A549 (cell line): ENCODE data around the gene OTUD6A. TPM values are rescaled to one million over a fixed set of nuclear protein-coding genes. Genes with fewer than 3 reads are reported as not detected.
A peak's percentile ranks its signal among the peaks of the same experiment; 100 is the strongest.

Experiments used
- ATAC-seq, 2 experiments: fragments of 200-7000 bp in 1 of 2; fragments of >200 bp in 1 of 2; cut with Nextera tagmentation in 1 of 2; cut with Tn5 transposase in 1 of 2; 3 replicates each; pipeline versions ENCODE4 v1.8.0 to v1.9.1; 2018 to 2020; ENCODE audit warnings: mild to moderate bottlenecking in 1 of 2, moderate library complexity in 1 of 2
- CTCF ChIA-PET: fragments of 300-600 bp; sonication (Branson Sonifier 250); formaldehyde crosslinking; extraction: SDS; loops from one replicate; lab custom pipeline; 2021; ENCODE audit warnings: antibody characterized with exemption, inconsistent platforms; lab: Yijun Ruan, JAX
- POLR2A ChIA-PET: fragments of 350-600 bp; formaldehyde crosslinking; extraction: SDS; loops from one replicate; lab custom pipeline; 2021; ENCODE audit warnings: antibody characterized with exemption, inconsistent platforms; lab: Yijun Ruan, JAX
- DNase-seq, 2 experiments: peaks; one replicate each; pipeline versions ENCODE4 v3.0.0 to v3.0.0-alpha.2; 2011 to 2016; ENCODE audit warnings: low read depth in 1 of 2, low spot score in 1 of 2
- FAIRE-seq: peaks from 2 replicates; lab custom pipeline; 2011; peaks lifted over from hg19 to GRCh38; lab: Jason Lieb, UNC
- H3K27ac ChIP-seq, 2 experiments: fragments of >200 bp; sonication (Bioruptor Twin); formaldehyde crosslinking; 3 replicates each; pipeline ENCODE4 v1.5.1; 2016 to 2017
- H3K4me1 ChIP-seq: fragments of >200 bp; sonication (Bioruptor Twin); formaldehyde crosslinking; 3 replicates; pipeline ENCODE4 v1.6.1; 2016
- H3K4me2 ChIP-seq: fragments of >200 bp; sonication (Bioruptor Twin); formaldehyde crosslinking; 3 replicates; pipeline ENCODE4 v1.6.1; 2016
- H3K4me3 ChIP-seq: fragments of >200 bp; sonication (Bioruptor Twin); formaldehyde crosslinking; 3 replicates; pipeline ENCODE4 v1.5.1; 2016
- H3K9me3 ChIP-seq: fragments of >200 bp; sonication (Bioruptor Twin); formaldehyde crosslinking; 3 replicates; pipeline ENCODE4 v1.6.1; 2016
- BHLHE40 ChIP-seq: IDR thresholded peaks from 2 replicates; pipeline ENCODE4 v1.6.1; 2012; ENCODE audit warnings: low read depth, low read length, inconsistent platforms
- CBX8 ChIP-seq: fragments of 200-600 bp; sonication (generic); IDR thresholded peaks from 2 replicates; pipeline ENCODE4 v1.6.1; 2016
- FOSL2 ChIP-seq, 2 experiments: fragments of 450-650 bp in 1 of 2; fragments of >200 bp in 1 of 2; sonication (Bioruptor Twin) in 1 of 2; formaldehyde crosslinking; IDR thresholded peaks; 2 replicates each; pipeline versions ENCODE4 v1.5.0 to v1.6.1; 2016 to 2020; ENCODE audit warnings: mild to moderate bottlenecking in 1 of 2, moderate library complexity in 1 of 2
- GATA3 ChIP-seq: IDR thresholded peaks from 2 replicates; pipeline ENCODE4 v1.6.1; 2012; ENCODE audit warnings: borderline replicate concordance
- HDAC2 ChIP-seq: fragments of 200-600 bp; sonication (generic); IDR thresholded peaks from 2 replicates; pipeline ENCODE4 v1.6.1; 2016
- MAFK ChIP-seq: fragments of 450-650 bp; IDR thresholded peaks from 2 replicates; pipeline ENCODE4 v1.6.1; 2014; ENCODE audit not compliant: partially characterized antibody
- PHF8 ChIP-seq: fragments of 200-600 bp; sonication (generic); IDR thresholded peaks from 2 replicates; pipeline ENCODE4 v1.6.1; 2016; ENCODE audit warnings: low read depth, mild to moderate bottlenecking, antibody characterized with exemption, moderate library complexity, borderline replicate concordance
- POLR2AphosphoS2 ChIP-seq: conservative IDR thresholded peaks from 2 replicates; pipeline ENCODE4 v1.6.1; 2012; ENCODE audit warnings: low read length, improper control_type of control experiment, inconsistent platforms
- RARB ChIP-seq: fragments of 250-450 bp; sonication (Bioruptor Pico); IDR thresholded peaks from 2 replicates; pipeline ENCODE4 v1.8.0; 2021; ENCODE audit warnings: mild to moderate bottlenecking, moderate library complexity
- RFX5 ChIP-seq: fragments of 450-650 bp; IDR thresholded peaks from 2 replicates; pipeline ENCODE4 v1.7.1; 2014; ENCODE audit warnings: antibody characterized with exemption, mild to moderate bottlenecking, moderate library complexity
- RNF2 ChIP-seq: fragments of 200-600 bp; sonication (generic); IDR thresholded peaks from 2 replicates; pipeline ENCODE4 v1.6.1; 2016; ENCODE audit warnings: low read depth, mild to moderate bottlenecking, antibody characterized with exemption, moderate library complexity, borderline replicate concordance
- SMC3 ChIP-seq: fragments of >200 bp; sonication (Bioruptor Twin); formaldehyde crosslinking; IDR thresholded peaks from 3 replicates; pipeline ENCODE4 v1.6.1; 2018; ENCODE audit warnings: inconsistent platforms
- ZSCAN20 ChIP-seq: fragments of 250-450 bp; sonication (Bioruptor Pico); IDR thresholded peaks from 2 replicates; pipeline ENCODE4 v1.8.0; 2022; ENCODE audit warnings: mild to moderate bottlenecking, moderate library complexity
- WGBS: methylation state at CpG from one replicate; pipeline ENCODE4 v1.1.6; 2017; ENCODE audit errors: missing lambda C conversion rate; 5-methylcytosine and 5-hydroxymethylcytosine counted together
- polyA plus RNA-seq, 4 experiments: library from polyadenylated mRNA; depleted of rRNA in 3 of 4; stranded (reverse); fragments of >200 nt; fragmentation: RNase III in 1 of 4; extraction: RNeasy Plus Mini Kit Qiagen cat#74134 plus additional on column Dnase treatment in 1 of 4; gene quantifications; 2 replicates in 3 of 4; 3 replicates in 1 of 4; pipeline ENCODE4 v1.2.3, GENCODE V29; 2011 to 2017
- TF ChIP-seq, protein P1 (sequence below): fragments of >200 bp; sonication (Bioruptor Twin); formaldehyde crosslinking; IDR thresholded peaks from 2 replicates; pipeline ENCODE4 v1.6.1; 2016
- TF ChIP-seq, protein P2 (sequence below): fragments of >200 bp; sonication (Bioruptor Twin); formaldehyde crosslinking; IDR thresholded peaks from 3 replicates; pipeline ENCODE4 v1.5.1; 2016
- TF ChIP-seq, protein P3 (sequence below): IDR thresholded peaks from 2 replicates; pipeline ENCODE4 v1.6.1; 2012; ENCODE audit warnings: low read depth, borderline replicate concordance
- TF ChIP-seq, protein P4 (sequence below): fragments of 450-650 bp; IDR thresholded peaks from 2 replicates; pipeline ENCODE4 v1.6.1; 2014; ENCODE audit warnings: antibody characterized with exemption
- TF ChIP-seq, protein P5 (sequence below): fragments of 150-350 bp; IDR thresholded peaks from 2 replicates; pipeline ENCODE4 v1.6.1; 2014; ENCODE audit warnings: low read depth, mild to moderate bottlenecking, low read length

OTUD6A gene
- polyA plus RNA-seq, 2 of the 4 experiments (the other 2 are of a cell fraction), result not detected

- Histone ChIP-seq H3K27ac (no peak overlapping the region), H3K4me1 (peaks cover 7% of the 10 kb centered on the region; the same call in 1 of the 3 replicates), H3K4me2 (no peak overlapping the region), H3K9me3 (no peaks in the 10 kb centered on the region), H3K4me3 (no peak overlapping the region)
- WGBS, result 80% methylated on average over 10 of the region's 11 CpGs
- peak in 1 of 2 experiments; percentile 69; a peak in 3 of 6 replicates for ATAC-seq
- FAIRE-seq, result no peak
- peak; percentile 56 for TF ChIP-seq MAFK
- TF ChIP-seq, protein P1, sequence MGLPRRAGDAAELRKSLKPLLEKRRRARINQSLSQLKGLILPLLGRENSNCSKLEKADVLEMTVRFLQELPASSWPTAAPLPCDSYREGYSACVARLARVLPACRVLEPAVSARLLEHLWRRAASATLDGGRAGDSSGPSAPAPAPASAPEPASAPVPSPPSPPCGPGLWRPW, result no peak
- peak in 1 of 2 experiments; percentile 30 for DNase-seq
- ChIA-PET CTCF (interaction anchor here (6.4 kb wide), 1 partner anchor 11 kb away, joined by 49 read pairs; no protein-coding TSS in a partner anchor), POLR2A (no interaction called here)
These were observed 19.6 kb upstream of the OTUD6A start for GRCh38 chrX:70042399-70043371.

DNA sequence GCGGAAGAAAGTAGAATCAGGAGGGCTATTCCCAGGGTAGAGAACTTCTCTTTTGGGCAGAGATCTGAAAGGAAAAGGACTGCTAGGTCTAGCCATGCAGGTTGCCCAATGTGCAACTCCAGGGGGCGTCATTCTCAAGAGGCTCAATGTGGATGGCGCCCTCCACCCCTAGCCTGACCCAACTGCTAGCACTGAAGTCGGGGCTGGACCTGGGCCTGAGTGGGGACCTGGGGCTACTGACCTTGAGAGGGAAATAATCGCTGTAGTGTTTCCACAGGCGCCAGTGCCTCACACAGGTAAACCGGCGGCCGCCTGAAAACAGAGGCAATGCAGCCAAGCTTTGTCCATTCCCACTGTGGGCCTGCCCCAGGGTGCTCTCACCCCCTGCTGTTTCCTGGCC is 18.6 kb upstream of the OTUD6A start:
- H3K4me3 ChIP-seq, result no peak overlapping the region
- CTCF ChIA-PET, result interaction anchor here (6.4 kb wide), 1 partner anchor 12 kb away, joined by 49 read pairs; no protein-coding TSS in a partner anchor
- POLR2A ChIA-PET, result no interaction called here
- H3K4me1 ChIP-seq, result peaks cover 7% of the 10 kb centered on the region; the same call in 1 of the 3 replicates
- no peak overlapping the region for H3K27ac ChIP-seq
- 80% methylated on average over 5 of the region's 9 CpGs for WGBS
- DNase-seq (no peak), ATAC-seq (no peak), FAIRE-seq (no peak)
- no peaks in the 10 kb centered on the region for H3K9me3 ChIP-seq
- H3K4me2 ChIP-seq, result no peak overlapping the region
- TF ChIP-seq ZSCAN20 (CRISPR knock-in tag), result no peak
- no peak for TF ChIP-seq MAFK
- no peak for TF ChIP-seq GATA3
- TF ChIP-seq FOSL2 (IDR thresholded peaks at IDR 0.05), result no peak
- no peak for TF ChIP-seq FOSL2 (CRISPR knock-in tag; IDR thresholded peaks at IDR 0.05)
- TF ChIP-seq POLR2AphosphoS2, result no peak
- no peak for TF ChIP-seq RARB (CRISPR knock-in tag)
- TF ChIP-seq RFX5, result no peak
- TF ChIP-seq, protein P2, sequence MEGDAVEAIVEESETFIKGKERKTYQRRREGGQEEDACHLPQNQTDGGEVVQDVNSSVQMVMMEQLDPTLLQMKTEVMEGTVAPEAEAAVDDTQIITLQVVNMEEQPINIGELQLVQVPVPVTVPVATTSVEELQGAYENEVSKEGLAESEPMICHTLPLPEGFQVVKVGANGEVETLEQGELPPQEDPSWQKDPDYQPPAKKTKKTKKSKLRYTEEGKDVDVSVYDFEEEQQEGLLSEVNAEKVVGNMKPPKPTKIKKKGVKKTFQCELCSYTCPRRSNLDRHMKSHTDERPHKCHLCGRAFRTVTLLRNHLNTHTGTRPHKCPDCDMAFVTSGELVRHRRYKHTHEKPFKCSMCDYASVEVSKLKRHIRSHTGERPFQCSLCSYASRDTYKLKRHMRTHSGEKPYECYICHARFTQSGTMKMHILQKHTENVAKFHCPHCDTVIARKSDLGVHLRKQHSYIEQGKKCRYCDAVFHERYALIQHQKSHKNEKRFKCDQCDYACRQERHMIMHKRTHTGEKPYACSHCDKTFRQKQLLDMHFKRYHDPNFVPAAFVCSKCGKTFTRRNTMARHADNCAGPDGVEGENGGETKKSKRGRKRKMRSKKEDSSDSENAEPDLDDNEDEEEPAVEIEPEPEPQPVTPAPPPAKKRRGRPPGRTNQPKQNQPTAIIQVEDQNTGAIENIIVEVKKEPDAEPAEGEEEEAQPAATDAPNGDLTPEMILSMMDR, result no peak
- TF ChIP-seq SMC3, result no peak
- TF ChIP-seq, protein P3, sequence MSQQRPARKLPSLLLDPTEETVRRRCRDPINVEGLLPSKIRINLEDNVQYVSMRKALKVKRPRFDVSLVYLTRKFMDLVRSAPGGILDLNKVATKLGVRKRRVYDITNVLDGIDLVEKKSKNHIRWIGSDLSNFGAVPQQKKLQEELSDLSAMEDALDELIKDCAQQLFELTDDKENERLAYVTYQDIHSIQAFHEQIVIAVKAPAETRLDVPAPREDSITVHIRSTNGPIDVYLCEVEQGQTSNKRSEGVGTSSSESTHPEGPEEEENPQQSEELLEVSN, result no peak
- TF ChIP-seq HDAC2, result no peak
- TF ChIP-seq RNF2, result no peak

DNA sequence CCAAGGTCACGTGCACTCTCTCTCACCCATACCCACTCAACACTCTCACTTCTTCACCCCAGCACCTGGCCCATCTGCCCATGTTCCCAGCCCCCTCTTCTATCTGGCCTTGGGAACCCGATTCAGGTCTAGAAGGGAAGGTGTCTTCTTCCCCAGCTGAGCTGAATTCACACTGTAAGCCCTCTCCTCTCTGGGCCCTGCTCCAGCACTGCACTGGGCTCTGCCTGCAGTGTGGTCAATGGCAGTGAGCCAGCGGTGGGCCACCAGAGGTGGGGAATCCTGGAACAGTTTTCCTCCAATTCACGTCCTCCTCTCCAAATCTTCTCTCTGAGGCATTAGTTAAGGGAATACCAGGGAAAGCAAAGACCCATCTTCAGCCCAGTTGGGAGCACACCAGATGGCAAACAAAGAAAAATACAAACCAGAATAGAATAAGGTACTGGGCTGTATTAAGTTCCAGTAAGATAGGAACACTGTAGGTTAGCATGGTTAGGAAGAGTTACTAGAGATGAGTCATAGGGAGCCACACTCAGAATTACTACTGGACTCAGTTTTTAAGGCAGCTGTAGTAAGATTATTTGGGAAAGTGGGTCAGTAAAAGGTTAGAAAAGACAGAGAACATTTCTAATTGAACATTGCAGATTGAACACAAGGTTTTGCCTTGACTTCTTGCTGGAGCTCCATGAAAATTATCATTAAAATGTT is 17.6 kb upstream of the OTUD6A start:
- WGBS, result 68% methylated on average over 4 of the region's 4 CpGs
- DNase-seq (no peak), ATAC-seq (no peak), FAIRE-seq (peak; percentile 32)
- Histone ChIP-seq H3K4me2 (no peak overlapping the region), H3K27ac (no peak overlapping the region), H3K4me1 (peaks cover 7% of the 10 kb centered on the region; the same call in 1 of the 3 replicates), H3K4me3 (no peak overlapping the region), H3K9me3 (no peaks in the 10 kb centered on the region)
- TF ChIP-seq CBX8 (no peak), PHF8 (no peak), BHLHE40 (no peak)
- TF ChIP-seq, protein P4, sequence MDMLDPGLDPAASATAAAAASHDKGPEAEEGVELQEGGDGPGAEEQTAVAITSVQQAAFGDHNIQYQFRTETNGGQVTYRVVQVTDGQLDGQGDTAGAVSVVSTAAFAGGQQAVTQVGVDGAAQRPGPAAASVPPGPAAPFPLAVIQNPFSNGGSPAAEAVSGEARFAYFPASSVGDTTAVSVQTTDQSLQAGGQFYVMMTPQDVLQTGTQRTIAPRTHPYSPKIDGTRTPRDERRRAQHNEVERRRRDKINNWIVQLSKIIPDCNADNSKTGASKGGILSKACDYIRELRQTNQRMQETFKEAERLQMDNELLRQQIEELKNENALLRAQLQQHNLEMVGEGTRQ, result no peak
- TF ChIP-seq, protein P5, sequence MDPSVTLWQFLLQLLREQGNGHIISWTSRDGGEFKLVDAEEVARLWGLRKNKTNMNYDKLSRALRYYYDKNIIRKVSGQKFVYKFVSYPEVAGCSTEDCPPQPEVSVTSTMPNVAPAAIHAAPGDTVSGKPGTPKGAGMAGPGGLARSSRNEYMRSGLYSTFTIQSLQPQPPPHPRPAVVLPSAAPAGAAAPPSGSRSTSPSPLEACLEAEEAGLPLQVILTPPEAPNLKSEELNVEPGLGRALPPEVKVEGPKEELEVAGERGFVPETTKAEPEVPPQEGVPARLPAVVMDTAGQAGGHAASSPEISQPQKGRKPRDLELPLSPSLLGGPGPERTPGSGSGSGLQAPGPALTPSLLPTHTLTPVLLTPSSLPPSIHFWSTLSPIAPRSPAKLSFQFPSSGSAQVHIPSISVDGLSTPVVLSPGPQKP, result no peak
- TF ChIP-seq, protein P1, result no peak
- ChIA-PET CTCF (interaction anchor here (0.6 to 1.5 kb wide), 2 partner anchors 22 to 53 kb away, joined by 3 read pairs; no protein-coding TSS in a partner anchor), POLR2A (no interaction called here)
